Effector memory CD4-positive, alpha-beta T cell (primary cell): ENCODE data around the gene PTPN22.
A peak's percentile ranks its signal among the peaks of the same experiment; 100 is the strongest.

Experiments used
- DNase-seq, 3 donors: peaks; one replicate each; pipeline ENCODE4 v3.0.0-alpha.2; 2020
- H3K27ac ChIP-seq: 2 replicates; pipeline ENCODE4 v1.7.0; 2013; ENCODE audit warnings: mild to moderate bottlenecking, low read length, moderate library complexity; ENCODE audit not compliant: insufficient read depth, poor library complexity, severe bottlenecking
- H3K27me3 ChIP-seq: replicated peaks from 2 replicates; pipeline ENCODE4 v1.7.0; 2013; ENCODE audit warnings: mild to moderate bottlenecking, low read length; ENCODE audit not compliant: insufficient read depth, control insufficient read depth, poor library complexity, severe bottlenecking
- H3K36me3 ChIP-seq: 2 replicates; pipeline ENCODE4 v1.7.0; 2013; ENCODE audit warnings: mild to moderate bottlenecking, low read length, moderate library complexity; ENCODE audit not compliant: control insufficient read depth, insufficient read depth
- H3K4me1 ChIP-seq: 2 replicates; pipeline ENCODE4 v1.7.0; 2013; ENCODE audit warnings: low read length, mild to moderate bottlenecking; ENCODE audit not compliant: control insufficient read depth, insufficient read depth, poor library complexity, severe bottlenecking
- H3K4me3 ChIP-seq: 2 replicates; pipeline ENCODE4 v1.7.0; 2013; ENCODE audit warnings: low read length, low read depth, mild to moderate bottlenecking; ENCODE audit not compliant: insufficient read depth, poor library complexity, severe bottlenecking
- H3K9me3 ChIP-seq: 2 replicates; pipeline ENCODE4 v1.7.0; 2013; ENCODE audit warnings: mild to moderate bottlenecking, low read length, moderate library complexity; ENCODE audit not compliant: control insufficient read depth

PTPN22 gene

DNA sequence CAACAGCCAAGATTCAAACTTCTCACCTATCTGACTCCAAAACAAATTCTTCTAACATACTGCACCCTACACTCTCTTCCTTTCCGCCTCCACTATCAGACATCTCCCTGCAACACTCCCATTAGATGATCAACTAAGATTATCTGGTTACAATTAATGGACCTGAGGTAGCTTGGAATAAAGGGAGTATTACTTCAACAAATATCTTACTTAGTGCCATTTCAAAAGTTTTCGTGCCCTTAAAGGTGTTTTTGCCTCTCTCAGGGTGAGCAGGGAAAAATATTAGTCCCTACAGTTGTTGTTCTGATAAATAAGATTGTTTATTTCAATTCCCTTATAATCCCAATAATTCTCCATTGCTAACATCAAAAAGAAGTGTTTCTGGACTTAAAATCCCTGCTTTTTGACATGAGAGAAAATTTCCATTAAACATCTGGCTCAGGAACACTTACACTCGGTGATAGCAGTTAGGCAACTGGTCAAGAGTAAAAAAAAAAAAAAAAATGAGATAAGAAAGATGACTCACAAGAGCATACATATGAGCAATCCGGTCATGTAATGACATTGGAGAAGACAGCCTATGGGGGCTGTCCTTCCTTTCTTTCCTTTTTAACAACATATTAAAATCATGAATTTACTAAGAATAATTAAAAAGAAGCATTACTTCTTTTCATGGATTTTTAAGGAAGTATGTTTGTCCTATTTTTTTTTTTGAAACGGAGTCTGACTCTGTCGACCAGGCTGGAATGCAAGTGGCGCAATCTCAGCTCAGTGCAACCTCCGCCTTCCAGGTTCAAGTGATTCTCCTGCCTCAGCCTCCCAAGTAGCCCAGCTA lies 66.9 kb downstream of the PTPN22 start:
- H3K4me1 ChIP-seq = peaks cover 16% of the 10 kb centered on the region
- H3K36me3 ChIP-seq = no peaks in the 10 kb centered on the region
- H3K27me3 ChIP-seq = no peaks in the 10 kb centered on the region
- no peaks in the 10 kb centered on the region for H3K9me3 ChIP-seq
- H3K4me3 ChIP-seq = no peak overlapping the region
- DNase-seq = no peak
- no peak overlapping the region for H3K27ac ChIP-seq

DNA sequence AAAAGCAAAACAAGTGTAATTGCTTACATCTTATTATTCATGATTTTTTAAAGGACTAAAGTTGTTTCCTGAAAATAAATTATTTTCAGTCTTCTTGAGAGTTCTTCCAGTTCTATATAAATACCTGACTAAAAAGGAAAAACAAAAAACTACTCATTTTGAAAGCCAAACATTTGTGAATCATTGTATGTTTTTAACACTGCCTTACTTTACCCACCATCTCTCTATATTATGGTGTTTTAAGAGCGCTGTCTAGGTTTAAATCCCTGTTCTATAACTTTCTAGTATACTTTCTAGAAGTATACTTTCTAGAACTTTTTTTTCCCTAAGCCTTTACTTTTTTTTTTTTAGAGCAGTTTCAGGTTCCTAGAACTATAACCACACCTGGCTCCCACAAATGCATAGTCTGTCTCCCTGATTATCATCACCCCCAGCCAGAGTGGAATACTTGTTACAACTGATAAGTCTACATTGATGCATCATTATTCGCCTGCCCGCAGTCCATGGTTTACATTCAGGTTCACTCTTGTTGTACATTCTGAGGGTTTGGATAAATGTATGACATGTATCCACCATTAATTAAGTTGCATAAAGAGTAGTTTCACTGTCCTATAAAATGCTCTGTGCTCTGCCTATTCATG lies 69.0 kb downstream of the PTPN22 start:
- H3K36me3 ChIP-seq = peaks cover 4% of the 10 kb centered on the region
- no peak overlapping the region for H3K4me3 ChIP-seq
- H3K4me1 ChIP-seq = peaks cover 9% of the 10 kb centered on the region
- H3K9me3 ChIP-seq = no peaks in the 10 kb centered on the region
- H3K27ac ChIP-seq = no peak overlapping the region
- DNase-seq = no peak
- H3K27me3 ChIP-seq = no peaks in the 10 kb centered on the region

DNA sequence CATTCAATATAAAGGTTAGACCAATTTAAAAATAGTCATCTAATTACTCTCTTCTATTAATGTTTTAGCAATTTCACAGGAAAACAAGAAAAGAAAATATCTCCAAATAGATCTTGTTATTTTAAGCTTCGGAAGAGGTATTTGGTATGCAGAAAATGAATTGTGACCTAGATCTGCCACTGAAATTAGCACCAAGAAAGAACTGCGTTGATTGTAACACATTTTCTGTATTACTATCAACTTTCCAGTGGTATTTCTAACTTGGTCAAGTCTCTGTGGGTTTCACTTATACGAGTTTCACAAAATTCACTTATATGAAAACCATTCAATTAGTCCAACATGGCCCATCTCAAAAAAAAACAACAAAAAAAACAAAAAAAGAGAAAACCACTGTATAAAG lies 71.0 kb downstream of the PTPN22 start:
- Histone ChIP-seq H3K4me3 (no peak overlapping the region), H3K27ac (no peak overlapping the region), H3K9me3 (no peaks in the 10 kb centered on the region), H3K4me1 (peaks cover 9% of the 10 kb centered on the region), H3K27me3 (no peaks in the 10 kb centered on the region), H3K36me3 (peaks cover 18% of the 10 kb centered on the region)
- no peak for DNase-seq

DNA sequence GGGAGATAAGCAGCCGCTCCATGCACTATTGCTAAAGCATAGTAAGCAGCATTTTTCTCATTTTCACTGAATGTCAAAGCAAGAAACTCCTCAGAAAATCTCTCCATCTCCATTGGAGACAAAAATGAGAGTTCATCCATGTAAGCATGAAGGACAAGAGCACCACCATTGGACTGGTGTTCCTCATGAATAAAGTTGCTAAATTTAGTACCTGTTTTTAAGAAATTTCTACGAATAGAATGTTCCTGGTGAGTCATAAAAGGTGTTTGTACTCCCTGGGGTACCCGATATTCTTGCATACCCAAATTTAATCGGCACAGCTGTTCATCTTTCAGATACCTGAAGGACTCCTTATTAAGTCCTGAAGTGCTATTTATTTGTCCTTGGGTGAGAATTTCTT lies 74.0 kb downstream of the PTPN22 start:
- Histone ChIP-seq H3K27ac (no peak overlapping the region), H3K36me3 (peaks cover 24% of the 10 kb centered on the region), H3K4me1 (peaks cover 7% of the 10 kb centered on the region)

DNA sequence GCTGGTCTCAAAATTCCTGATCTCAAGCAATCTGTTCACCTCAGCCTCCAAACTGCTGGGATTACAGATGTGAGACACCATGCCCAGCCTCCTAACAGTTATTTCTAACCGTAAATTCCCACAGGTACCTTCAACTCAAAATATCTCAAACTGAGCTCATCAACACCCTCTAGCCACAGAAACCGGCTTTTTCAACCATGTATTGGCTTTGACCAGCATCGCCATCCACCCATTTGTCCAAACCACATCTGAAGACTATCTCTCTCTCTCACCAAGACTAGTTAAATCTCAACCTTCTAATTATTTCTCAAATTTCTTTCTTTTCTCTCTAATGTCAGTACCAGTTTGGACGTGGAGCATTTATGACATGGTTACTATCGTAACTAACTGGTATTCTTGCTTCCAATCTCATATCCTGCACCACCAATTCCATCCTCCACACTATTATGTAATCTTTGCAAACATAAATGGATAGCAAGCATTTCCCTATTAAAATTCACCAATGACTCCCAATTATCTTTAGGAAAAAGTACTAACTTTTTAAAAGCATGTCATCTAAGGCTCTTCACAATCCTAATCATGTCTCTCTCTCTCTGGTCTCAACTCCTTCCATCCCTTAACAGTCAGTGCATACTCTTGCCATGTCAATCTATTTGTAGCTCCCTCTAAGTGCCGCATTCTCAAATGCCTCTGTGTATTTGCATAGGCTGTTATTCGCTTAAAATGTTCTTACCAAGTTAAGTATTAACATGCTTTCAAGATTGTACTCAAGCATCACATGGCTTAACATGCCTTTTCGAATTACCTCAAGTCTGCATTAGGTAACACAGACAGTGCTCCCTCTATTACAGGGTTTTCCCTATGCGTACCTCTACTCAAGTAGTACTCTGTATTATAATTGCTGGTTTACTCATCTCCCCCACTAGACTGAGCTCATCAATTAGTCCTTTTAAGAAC lies 77.4 kb downstream of the PTPN22 start:
- no peak for DNase-seq

More for the DNA sequence above, 74.0 kb downstream of the PTPN22 start:
- no peaks in the 10 kb centered on the region for H3K27me3 ChIP-seq
- DNase-seq = no peak
- H3K4me3 ChIP-seq = no peak overlapping the region
- H3K9me3 ChIP-seq = no peaks in the 10 kb centered on the region

DNA sequence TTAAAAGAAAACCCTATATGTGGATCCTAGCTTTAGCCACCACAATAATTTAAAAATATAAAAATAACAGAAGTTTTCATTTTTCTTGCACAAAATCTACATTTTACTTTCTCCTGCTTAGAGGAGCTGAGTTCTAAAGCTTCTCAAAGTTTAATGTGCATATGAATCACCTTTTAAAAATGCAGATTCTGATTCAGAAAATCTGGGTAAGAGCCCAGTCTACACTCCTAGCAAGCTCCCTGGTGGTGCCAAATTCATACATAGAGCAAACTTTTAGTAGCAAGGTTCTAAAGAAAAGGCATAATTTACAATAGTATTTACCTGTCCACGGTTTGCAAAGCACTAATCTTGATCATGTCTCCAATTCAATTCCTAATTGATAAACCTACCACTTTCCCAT lies 78.5 kb downstream of the PTPN22 start:
- Histone ChIP-seq H3K27ac (no peak overlapping the region), H3K27me3 (no peaks in the 10 kb centered on the region), H3K9me3 (no peaks in the 10 kb centered on the region), H3K4me3 (no peak overlapping the region), H3K36me3 (peaks cover 24% of the 10 kb centered on the region), H3K4me1 (peaks cover 15% of the 10 kb centered on the region)
- no peak for DNase-seq

More for the DNA sequence above, 77.4 kb downstream of the PTPN22 start:
- no peak overlapping the region for H3K27ac ChIP-seq
- H3K36me3 ChIP-seq = peaks cover 24% of the 10 kb centered on the region
- no peaks in the 10 kb centered on the region for H3K9me3 ChIP-seq
- H3K4me3 ChIP-seq = no peak overlapping the region
- H3K27me3 ChIP-seq = no peaks in the 10 kb centered on the region
- H3K4me1 ChIP-seq = peaks cover 15% of the 10 kb centered on the region

DNA sequence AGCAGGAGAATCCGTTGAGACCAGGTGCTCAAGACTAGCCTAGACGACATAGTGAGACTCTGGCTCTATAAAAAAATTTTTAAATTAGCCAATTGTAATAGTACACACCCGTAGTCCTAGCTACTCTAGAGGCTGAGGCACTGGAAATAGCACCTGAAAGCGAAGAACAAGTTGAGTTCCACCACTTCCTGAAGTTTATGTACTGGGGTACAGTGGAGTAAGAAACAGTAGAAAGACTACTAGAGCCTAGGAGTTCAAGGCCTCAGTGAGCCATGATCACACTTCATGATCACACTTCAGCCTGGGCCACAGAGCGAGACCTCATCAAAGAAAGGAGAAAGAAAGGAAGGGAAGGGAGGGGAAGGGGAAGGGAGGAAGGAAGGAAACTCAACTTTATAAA lies 79.0 kb downstream of the PTPN22 start:
- H3K4me1 ChIP-seq = peaks cover 15% of the 10 kb centered on the region
- peak overlapping the region; percentile 31 for H3K27ac ChIP-seq
- peaks cover 20% of the 10 kb centered on the region for H3K36me3 ChIP-seq
- no peaks in the 10 kb centered on the region for H3K27me3 ChIP-seq
- H3K9me3 ChIP-seq = no peaks in the 10 kb centered on the region
- no peak for DNase-seq
- H3K4me3 ChIP-seq = no peak overlapping the region

DNA sequence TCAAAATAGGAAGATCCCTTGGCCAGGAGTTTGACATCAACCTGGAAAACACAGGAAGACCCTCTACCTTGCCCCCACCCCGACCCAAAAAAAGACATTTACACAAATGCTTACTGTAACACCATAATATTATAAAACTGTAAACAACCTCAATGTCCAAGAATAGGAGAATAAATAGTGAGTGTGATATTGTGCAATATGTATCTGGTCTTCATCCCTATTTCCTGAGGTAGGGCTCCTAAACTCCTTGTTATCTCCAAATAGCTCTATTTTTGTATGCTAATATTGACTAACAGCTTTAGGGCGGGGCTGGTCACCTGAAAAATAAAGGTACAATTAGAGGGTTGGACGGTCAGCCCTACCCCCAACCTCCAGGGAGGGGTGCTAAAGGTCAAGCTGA lies 82.7 kb downstream of the PTPN22 start:
- Histone ChIP-seq H3K36me3 (no peaks in the 10 kb centered on the region), H3K9me3 (no peaks in the 10 kb centered on the region), H3K4me1 (peaks cover 35% of the 10 kb centered on the region), H3K27me3 (no peaks in the 10 kb centered on the region), H3K4me3 (no peak overlapping the region), H3K27ac (no peak overlapping the region)
- no peak for DNase-seq

DNA sequence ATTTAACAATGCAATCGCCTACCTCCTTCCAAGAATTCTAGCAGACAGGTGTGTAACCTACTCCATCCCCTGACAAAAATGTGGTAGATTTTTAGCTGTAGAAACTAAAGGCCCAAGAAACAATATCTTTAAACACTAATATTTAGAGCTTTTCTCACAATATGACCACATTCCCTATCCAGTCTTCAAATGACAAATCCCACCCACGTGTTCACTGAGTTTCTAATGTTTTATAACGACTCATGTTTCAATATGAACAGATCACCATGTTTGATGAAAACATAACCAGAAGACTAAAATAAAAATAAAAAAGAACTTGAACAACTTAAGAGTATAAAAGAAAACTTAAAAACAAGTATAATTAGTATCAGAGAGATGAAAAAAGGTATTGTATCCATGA lies 83.8 kb downstream of the PTPN22 start:
- DNase-seq = no peak
- Histone ChIP-seq H3K36me3 (no peaks in the 10 kb centered on the region), H3K4me3 (no peak overlapping the region), H3K4me1 (peaks cover 45% of the 10 kb centered on the region), H3K27ac (no peak overlapping the region), H3K9me3 (no peaks in the 10 kb centered on the region), H3K27me3 (no peaks in the 10 kb centered on the region)
